ENCODE results near the gene PCGF1.
A peak's percentile ranks its signal among the peaks of the same experiment; 100 is the strongest.

Gene PCGF1

DNA sequence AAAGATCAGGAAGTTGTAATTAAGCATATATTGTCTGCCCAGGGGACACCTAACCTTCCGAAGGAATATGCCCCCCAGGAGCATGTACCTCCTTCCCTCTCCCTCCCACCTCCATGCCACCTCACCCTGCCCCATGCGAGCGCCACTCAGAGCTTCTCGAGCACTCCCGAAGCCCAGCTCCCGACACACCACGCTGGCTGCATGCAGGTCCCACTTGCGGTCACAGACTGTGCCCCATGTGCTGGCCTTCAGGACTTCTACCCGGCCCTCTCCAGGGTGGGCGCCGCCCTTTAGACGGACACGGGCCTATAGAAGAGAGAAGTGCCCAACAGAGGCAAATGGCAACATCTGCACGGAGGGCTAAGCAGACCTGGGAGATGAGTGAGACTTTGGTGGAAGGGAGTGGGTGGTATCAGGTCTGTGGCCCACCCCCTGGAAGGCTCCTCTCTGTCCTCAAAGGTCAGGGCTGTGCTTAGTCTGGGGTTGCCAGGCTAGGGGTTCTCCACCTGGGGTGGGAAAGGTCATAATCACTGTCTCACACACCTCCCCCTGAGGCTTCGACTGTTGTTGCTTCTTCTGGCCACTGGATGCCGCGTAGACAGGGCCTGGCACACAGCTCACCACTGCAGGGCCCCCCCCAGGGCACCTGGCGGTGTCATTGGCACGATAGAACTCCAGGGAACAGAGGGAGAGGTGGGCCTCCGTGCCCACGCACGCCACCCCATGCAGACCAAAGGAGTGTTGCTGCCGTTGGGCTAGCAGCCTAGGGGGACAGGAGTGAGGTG is 28.9 kb upstream of the PCGF1 start:
- no peak for DNase-seq

DNA sequence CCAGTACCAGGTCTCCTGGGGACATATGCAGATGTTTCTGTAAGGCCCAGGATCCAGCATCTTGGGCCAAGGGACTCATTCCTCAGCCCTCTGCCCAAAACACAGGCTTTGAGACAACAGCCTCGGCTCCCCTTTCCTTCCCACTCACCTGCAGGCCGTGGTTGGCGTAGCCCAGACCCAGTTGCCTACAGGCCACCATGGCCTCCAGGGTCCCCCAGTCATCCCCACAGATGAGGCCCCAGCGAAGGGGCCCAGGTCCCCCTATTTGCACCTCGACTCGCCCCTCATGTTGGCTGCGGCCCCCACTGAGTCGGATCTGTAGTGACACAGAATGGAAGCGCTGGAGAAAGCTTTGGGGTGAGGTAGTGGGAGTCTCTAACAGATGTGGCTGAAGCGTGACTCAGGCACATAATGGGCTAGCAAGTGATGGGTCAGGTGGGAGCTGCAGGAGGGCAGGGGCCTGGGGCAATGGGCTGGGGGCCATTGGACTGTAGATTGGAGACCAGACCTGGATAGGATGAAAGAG is 28.0 kb upstream of the PCGF1 start:
- no peak for DNase-seq

- DNase-seq = no peak
Observed at GRCh38 chr2:74534411-74534810, 26.9 kb upstream of the PCGF1 start.

- DNase-seq = no peak
Observed at GRCh38 chr2:74533464-74533863, 26.0 kb upstream of the PCGF1 start.

GRCh38 chr2:74532222-74532621 is 24.7 kb upstream of the PCGF1 start:
- DNase-seq = no peak

- DNase-seq = no peak
Observed at GRCh38 chr2:74531666-74532065, 24.2 kb upstream of the PCGF1 start.

DNA sequence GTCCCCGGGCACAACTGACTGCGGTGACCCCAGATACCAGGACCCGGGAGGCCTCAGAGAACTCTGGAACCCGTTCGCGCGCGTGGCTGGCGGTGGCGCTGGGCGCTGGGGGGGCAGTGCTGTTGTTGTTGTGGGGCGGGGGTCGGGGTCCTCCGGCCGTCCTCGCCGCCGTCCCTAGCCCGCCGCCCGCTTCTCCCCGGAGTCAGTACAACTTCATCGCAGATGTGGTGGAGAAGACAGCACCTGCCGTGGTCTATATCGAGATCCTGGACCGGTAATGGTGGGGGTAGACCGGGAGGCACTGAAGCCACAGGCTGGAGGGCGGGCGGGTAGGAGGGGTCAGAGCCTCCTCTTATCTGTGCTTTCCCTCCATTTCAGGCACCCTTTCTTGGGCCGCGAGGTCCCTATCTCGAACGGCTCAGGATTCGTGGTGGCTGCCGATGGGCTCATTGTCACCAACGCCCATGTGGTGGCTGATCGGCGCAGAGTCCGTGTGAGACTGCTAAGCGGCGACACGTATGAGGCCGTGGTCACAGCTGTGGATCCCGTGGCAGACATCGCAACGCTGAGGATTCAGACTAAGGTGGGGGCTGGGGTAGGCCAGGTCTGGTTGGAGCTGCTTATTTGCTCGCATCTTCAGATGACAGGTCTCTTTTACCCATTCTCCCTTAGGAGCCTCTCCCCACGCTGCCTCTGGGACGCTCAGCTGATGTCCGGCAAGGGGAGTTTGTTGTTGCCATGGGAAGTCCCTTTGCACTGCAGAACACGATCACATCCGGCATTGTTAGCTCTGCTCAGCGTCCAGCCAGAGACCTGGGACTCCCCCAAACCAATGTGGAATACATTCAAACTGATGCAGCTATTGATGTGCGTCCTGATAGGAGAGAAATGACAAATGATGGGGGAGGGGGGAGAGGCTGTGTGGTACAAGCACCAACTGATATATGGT is 23.0 kb upstream of the PCGF1 start:
- peak; percentile 65 for DNase-seq

DNA sequence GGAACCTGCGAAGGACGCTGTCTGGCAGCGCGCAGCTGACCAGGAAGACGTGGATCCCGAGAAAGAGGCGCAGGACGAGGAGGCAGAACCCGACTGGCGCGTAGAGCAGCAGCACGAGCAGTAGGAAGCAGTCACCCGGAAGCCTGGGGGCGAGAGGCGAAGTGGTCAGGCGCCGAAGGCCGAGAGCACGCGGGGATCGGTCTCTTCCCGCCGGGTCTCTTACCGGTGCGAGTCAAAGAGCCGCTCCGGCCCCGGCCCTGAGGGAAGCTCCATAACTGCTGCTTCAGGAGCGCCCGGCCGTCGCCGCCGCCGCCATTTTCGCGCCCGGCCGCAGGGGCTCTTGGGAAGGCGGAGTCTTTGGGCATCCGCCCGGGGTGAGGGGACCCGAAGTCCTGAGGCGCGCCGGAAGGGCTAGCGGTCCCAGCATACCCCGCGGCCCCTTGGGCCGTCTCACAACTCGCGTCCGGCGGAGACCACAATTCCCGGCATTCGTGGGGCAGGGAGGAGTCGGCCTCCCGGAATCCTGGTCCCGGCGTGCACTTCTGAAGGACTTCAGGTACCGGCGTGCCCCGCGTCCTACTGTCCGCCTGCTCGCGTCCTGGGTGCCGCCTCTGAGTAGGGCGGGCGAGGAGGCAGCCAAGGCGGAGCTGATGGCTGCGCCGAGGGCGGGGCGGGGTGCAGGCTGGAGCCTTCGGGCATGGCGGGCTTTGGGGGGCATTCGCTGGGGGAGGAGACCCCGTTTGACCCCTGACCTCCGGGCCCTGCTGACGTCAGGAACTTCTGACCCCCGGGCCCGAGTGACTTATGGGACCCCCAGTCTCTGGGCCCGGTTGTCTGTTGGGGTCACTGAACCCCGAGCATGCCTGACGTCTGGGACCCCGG is 22.1 kb upstream of the PCGF1 start, which contains the start of the genes AUP1 and HTRA2:
AUP1 (minus strand) TSS at position 350 of the 882 bp plus-strand sequence; CDS start at position 273, 77 bp downstream.
HTRA2 (plus strand) TSS at position 577 of the 882 bp plus-strand sequence; CDS start at position 651, 74 bp downstream.
- DNase-seq = peak; percentile 99

DNA sequence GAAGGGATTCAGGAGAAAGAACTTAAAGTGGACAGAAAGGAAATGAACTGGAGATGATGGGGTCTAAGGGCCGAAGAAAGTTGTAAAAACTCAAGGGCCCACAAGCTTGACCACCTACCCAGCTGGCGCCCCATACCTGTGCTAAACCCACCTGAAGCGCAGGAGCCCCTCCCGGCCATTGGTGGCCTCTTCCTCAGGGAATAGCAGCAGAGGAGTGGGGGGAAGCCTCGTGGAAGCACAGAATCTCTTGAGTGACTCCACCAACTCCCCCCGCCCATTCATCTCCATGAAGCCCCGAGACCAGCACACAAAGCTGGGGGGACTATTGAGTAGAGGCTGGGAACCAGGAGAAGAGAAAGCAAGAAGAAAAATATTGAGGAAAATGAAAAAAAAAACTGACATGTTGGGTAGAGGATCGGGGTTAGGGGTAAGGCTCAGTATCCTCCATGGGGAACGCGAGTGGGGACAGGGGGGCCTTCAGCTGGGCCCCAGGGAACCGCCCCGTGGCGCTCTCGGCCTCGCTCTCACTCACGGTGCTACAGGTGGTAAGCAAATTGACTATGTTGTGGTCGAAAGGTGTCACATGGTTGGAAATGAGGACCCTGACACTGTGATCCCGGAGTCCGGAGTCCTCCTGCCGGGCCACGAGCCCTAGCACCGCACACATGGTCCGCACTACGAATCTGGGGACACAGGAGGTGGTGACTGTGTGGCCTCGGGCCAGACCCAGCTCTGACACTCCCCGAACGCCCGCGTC is 21.3 kb upstream of the PCGF1 start:
- DNase-seq = no peak

DNA sequence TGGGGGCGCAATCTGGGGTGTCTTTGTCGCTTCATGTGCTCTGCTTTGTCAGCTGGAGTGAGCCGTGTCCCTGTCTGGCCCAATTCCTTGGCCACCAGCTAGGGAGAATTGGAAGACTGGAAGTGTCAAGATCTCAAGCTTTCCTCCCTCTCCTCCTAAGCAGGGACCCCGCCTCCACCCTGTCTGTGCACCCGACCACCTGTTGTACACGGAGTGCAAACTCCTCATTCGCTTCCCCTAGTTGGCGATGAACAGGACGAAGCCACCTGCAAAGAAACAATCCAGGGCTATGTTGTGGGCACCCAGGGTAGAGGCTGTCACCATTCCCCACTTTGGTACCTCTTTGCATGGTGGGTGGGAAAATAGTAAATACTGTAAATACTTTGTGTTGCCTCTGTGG is 20.2 kb upstream of the PCGF1 start:
- DNase-seq = no peak

DNA sequence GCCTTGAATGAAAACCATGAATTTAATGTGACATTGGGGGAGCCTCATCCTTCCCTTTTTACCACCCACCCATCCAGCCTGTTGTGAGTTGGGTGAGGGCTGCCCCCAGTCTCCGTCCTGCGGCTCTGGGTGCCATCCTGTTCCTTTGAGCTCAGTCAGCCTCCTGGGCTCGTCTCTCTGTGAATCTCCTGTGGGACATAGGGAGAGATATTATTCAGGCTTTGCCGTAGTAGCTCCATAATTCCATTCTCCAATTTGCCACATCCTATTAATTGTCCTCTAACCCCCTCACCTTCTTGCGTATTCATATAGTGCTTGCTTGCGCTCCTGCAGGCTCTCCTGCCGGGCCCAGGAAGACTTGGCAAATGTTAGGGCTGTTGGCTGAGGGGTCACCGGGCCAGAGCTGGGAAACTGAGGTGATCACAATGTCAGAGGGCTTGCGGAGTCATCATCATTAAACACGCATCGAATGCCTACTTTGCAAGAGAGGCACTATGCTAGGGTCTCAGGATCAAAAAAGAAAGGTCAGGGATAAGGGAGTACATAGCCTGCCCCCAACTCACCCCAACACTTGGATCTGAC is 19.2 kb upstream of the PCGF1 start:
- DNase-seq = no peak

DNA sequence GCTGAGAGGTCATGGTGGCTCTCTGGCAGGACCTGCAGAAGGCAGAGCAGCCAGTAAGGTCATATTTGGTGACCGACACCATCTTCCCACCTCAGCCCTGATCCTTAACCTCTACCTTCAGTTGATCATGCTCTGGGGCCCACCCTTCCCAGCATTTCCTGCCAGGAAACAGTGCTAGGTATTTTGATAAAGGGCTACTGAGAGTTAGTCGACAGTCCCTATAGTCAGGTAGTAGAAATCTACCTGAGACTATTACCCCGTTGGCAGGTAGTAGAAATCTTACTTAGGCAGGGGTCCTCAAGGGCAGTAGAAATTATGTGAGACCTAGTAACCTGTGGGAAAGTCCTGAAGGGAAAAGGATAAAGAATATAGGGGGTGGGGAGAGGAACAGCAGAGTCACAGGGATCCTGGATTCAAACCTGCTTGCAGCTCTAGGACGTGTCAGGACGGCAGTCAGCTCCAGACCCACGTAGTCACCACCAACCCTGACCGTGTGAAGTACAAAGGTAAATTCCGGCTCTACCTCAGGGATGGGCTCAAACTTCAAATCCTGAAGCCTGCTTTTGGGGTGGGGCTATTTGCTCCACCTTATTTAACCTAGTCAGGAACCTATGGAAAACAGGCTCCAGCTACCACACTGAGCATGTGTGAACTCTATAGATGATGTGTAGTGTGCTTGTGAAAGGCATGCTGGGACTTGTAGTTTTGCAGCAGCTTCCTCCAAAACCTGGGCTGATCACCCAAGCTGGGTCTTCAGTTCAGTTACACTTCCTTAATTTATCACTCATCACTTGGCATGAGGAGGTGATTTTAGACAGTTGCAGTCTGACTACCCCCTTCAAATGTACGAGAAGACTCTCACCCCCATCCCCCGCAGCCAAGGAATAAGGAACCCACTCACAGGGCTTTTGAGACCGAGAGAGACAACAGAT is 18.5 kb upstream of the PCGF1 start, which contains the start of gene DQX1:
DQX1 (minus strand) TSS at position 515 of the 932 bp plus-strand sequence; CDS start at position 13, 502 bp downstream.
- DNase-seq = peak; percentile 46

- DNase-seq = no peak
Observed at GRCh38 chr2:74524955-74525716, 17.6 kb upstream of the PCGF1 start.

DNA sequence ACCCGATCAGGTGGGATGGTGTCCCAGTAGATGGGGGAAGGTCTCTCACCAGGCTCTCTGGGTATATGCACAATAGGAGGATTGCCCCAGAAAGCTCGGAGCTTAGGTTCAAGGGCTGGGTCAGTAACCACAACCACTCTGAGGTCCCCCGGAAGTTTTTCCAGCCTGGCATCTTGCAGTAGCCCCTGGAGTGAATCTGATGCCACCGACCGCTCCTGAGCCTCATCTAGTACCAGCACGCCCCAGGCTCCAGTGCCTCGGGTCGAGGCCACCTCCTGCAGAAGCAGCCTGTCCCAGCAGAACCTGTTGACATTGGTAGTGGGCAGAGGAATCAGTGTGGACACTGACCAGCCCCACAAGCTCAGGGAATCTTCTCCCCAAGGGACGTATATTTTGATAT is 16.5 kb upstream of the PCGF1 start:
- no peak for DNase-seq

GRCh38 chr2:74522516-74522915 is 15.0 kb upstream of the PCGF1 start:
- no peak for DNase-seq

DNA sequence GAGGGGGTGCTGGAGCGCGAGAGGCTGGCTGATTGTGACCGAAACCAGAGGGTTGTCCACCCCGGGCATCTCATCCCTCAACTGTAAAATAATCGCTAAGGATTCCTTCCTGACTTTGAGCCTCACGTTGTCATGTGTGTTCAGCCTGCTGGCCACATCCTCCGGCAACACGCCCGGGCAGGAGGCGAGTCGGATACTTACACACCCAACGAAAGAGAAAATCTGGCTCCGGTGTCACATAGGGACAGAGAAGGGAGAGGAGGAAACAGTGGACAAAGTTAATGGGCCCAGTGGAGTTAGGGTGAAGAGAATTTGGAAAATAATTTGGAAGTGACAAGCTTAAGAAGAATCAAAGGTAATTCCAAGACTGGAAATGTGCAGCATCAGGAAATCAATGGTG is 9.2 kb upstream of the PCGF1 start:
- DNase-seq = no peak

- peak; percentile 89 for DNase-seq
Observed at GRCh38 chr2:74515981-74516633, 8.6 kb upstream of the PCGF1 start.

GRCh38 chr2:74515271-74515980 is 7.9 kb upstream of the PCGF1 start:
- peak; percentile 48 for DNase-seq
